ENCODE data around the gene PRKCB. TPM values are rescaled to one million over a fixed set of nuclear protein-coding genes. Genes with fewer than 3 reads are reported as not detected.
A peak's percentile ranks its signal among the peaks of the same experiment; 100 is the strongest.
"Not testable (repeated sequence)": the region's sequence is repeated elsewhere in the genome, so short reads cannot be mapped to it uniquely, and the experiment has no call there.

PRKCB gene
- total RNA-seq, 1 donor from 2014 or later = 28.7 TPM

DNA sequence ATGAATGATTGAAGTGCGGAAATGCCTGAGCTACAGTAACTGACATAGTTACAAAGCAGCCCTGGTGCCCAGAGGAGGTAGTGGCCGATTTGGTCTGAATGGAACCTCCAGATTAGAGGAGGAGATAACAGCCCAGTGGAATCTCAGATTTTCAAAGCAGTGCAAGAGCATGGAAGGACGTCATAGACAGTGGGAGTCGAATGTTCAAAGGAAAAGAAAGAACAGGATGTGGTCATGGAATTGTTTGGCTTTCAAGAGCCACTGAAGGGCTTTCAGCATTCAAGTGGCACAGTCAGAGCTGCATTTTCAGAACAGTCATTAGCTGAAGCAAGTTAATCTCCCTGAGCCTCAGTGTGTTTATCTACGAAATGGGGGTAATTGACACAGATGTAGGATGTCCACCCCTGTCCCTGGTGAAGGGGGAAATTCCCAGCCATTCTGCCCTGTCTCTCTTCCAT is 315.7 kb downstream of the PRKCB start:
- Mint-ChIP-seq H3K36me3 (ENCODE audit: low read depth, unreplicated experiment) (no peaks in the 10 kb centered on the region), H3K9me3 (ENCODE audit: unreplicated experiment) (no peaks in the 10 kb centered on the region), H3K27me3 (ENCODE audit: unreplicated experiment) (peaks cover 5% of the 10 kb centered on the region), H3K4me3 (ENCODE audit: unreplicated experiment) (no peak overlapping the region), H3K27ac (ENCODE audit: unreplicated experiment) (peak overlapping the region; percentile 83), H3K4me1 (ENCODE audit: unreplicated experiment) (peaks cover 32% of the 10 kb centered on the region)
- peak; percentile 54 for DNase-seq (ENCODE audit: low spot score)
- TF ChIP-seq, protein P1, sequence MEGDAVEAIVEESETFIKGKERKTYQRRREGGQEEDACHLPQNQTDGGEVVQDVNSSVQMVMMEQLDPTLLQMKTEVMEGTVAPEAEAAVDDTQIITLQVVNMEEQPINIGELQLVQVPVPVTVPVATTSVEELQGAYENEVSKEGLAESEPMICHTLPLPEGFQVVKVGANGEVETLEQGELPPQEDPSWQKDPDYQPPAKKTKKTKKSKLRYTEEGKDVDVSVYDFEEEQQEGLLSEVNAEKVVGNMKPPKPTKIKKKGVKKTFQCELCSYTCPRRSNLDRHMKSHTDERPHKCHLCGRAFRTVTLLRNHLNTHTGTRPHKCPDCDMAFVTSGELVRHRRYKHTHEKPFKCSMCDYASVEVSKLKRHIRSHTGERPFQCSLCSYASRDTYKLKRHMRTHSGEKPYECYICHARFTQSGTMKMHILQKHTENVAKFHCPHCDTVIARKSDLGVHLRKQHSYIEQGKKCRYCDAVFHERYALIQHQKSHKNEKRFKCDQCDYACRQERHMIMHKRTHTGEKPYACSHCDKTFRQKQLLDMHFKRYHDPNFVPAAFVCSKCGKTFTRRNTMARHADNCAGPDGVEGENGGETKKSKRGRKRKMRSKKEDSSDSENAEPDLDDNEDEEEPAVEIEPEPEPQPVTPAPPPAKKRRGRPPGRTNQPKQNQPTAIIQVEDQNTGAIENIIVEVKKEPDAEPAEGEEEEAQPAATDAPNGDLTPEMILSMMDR (IDR thresholded peaks at IDR 0.05; ENCODE audit: unreplicated experiment) = no peak

DNA sequence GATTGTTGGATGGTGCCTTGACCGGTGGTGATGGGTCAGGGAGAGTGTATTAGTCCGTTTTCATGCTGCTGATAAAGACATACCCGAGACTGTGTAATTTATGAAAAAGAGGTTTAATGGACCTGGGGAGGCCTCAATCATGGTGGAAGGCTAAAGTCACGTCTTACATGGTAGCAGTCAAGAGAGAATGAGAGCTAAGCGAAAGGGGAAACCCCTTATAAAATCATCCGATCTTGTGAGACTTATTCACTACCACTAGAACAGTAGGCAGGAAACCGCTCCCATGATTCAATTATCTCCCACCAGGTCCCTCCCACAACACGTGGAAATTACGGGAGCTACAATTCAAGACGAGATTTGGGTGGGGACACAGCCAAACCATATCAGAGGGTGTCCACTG is 316.3 kb downstream of the PRKCB start:
- not testable (repeated sequence) for H3K27me3 Mint-ChIP-seq (ENCODE audit: unreplicated experiment); DNase-seq (ENCODE audit: low spot score); H3K36me3 Mint-ChIP-seq (ENCODE audit: low read depth, unreplicated experiment); H3K9me3 Mint-ChIP-seq (ENCODE audit: unreplicated experiment)
- peak overlapping the region; percentile 83 for H3K27ac Mint-ChIP-seq (ENCODE audit: unreplicated experiment)
- peaks cover 32% of the 10 kb centered on the region for H3K4me1 Mint-ChIP-seq (ENCODE audit: unreplicated experiment)
- peak overlapping the region; percentile 35 for H3K4me3 Mint-ChIP-seq (ENCODE audit: unreplicated experiment)

DNA sequence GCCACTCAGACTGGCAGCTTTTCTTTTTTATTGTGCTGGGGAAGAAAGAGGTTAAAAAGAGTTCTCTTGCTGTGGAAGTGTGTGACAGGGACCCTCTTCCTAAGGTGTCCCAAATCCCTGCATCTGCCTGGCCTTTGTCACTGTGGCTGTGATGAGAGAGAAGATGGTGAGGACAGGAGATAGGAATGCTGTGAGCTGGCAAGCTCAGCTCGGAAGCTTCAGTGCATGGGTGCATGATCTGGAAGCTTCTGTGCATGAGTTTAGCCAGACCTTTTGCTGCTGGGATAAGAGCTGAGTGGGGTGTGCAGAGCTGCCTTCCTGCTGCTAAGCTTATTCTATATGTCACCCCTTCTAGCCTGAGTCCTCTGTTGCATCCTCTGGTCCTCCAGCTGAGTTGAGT is 317.0 kb downstream of the PRKCB start:
- H3K36me3 Mint-ChIP-seq (ENCODE audit: low read depth, unreplicated experiment) = peaks cover 6% of the 10 kb centered on the region
- peaks cover 32% of the 10 kb centered on the region for H3K4me1 Mint-ChIP-seq (ENCODE audit: unreplicated experiment)
- no peak overlapping the region for H3K4me3 Mint-ChIP-seq (ENCODE audit: unreplicated experiment)
- DNase-seq (ENCODE audit: low spot score) = no peak
- TF ChIP-seq, protein P1 (IDR thresholded peaks at IDR 0.05; ENCODE audit: unreplicated experiment) = no peak
- peak overlapping the region; percentile 83 for H3K27ac Mint-ChIP-seq (ENCODE audit: unreplicated experiment)
- H3K27me3 Mint-ChIP-seq (ENCODE audit: unreplicated experiment) = peaks cover 5% of the 10 kb centered on the region
- H3K9me3 Mint-ChIP-seq (ENCODE audit: unreplicated experiment) = no peaks in the 10 kb centered on the region

DNA sequence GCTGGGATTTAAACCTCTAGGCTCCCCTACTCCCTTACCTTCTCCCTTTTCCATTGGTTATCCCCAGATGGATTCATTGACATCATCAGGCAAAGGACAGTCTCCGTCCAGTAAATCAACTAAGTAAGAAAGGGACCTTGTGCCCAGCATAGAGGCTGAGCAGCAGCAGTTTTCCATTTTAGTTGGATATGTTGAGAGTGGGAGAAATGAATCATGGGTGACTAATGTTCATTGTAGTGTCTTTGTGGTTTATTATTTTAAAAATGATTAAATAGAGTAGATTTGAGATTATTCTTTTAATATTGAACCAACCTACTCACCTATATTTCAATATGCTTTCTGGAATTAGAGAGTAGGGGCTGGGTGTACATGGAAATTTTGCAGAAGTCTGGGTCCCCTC is 321.0 kb downstream of the PRKCB start:
- H3K36me3 Mint-ChIP-seq (ENCODE audit: low read depth, unreplicated experiment) = peaks cover 6% of the 10 kb centered on the region

DNA sequence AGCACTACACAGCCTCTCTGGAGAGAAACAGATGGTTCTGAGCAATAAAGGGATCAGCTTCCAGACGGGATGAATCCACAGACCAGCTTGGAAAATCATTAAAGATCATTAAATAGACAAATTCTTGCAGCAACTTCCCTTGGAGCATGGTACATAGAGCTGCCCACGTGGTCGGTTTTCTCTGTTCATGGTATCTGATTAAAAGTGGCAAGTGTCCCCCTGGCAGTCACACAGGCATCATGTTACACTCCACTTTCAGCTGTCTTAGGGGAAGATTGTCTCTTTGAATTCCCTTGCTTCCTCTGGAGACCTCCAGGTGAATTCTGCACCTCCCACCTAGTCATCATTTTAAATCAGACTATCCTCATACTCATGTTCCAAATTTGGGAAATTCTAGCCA is 328.2 kb downstream of the PRKCB start:
- no peak overlapping the region for H3K4me3 Mint-ChIP-seq (ENCODE audit: unreplicated experiment)
- H3K27ac Mint-ChIP-seq (ENCODE audit: unreplicated experiment) = no peak overlapping the region
- no peaks in the 10 kb centered on the region for H3K36me3 Mint-ChIP-seq (ENCODE audit: low read depth, unreplicated experiment)

More for the DNA sequence above, 321.0 kb downstream of the PRKCB start:
- Mint-ChIP-seq H3K4me3 (ENCODE audit: unreplicated experiment) (no peak overlapping the region), H3K9me3 (ENCODE audit: unreplicated experiment) (no peaks in the 10 kb centered on the region), H3K27ac (ENCODE audit: unreplicated experiment) (no peak overlapping the region), H3K27me3 (ENCODE audit: unreplicated experiment) (peaks cover 1% of the 10 kb centered on the region), H3K4me1 (ENCODE audit: unreplicated experiment) (peaks cover 18% of the 10 kb centered on the region)
- TF ChIP-seq, protein P1 (IDR thresholded peaks at IDR 0.05; ENCODE audit: unreplicated experiment) = no peak
- no peak for DNase-seq (ENCODE audit: low spot score)

More for the DNA sequence above, 328.2 kb downstream of the PRKCB start:
- Mint-ChIP-seq H3K27me3 (ENCODE audit: unreplicated experiment) (no peaks in the 10 kb centered on the region), H3K4me1 (ENCODE audit: unreplicated experiment) (no peaks in the 10 kb centered on the region), H3K9me3 (ENCODE audit: unreplicated experiment) (no peaks in the 10 kb centered on the region)
- TF ChIP-seq, protein P1 (IDR thresholded peaks at IDR 0.05; ENCODE audit: unreplicated experiment) = no peak
- DNase-seq (ENCODE audit: low spot score) = no peak
